Uterus (tissue), 2 donors: ENCODE measurements around the gene LRGUK.

ENCODE experiments used
- CTCF ChIP-seq, 4 experiments: fragments of 200-600 bp in 2 of 4; fragments of 450-650 bp in 2 of 4; sonication (generic) in 2 of 4; IDR thresholded peaks; one replicate each; pipeline ENCODE4 v1.5.1; 2016 to 2019; ENCODE audit warnings: antibody characterized with exemption in 4 of 4, mild to moderate bottlenecking in 2 of 4, moderate library complexity in 1 of 4
- POLR2A ChIP-seq, 2 donors: fragments of 450-650 bp; IDR thresholded peaks; one replicate each; pipeline ENCODE4 v1.6.1; 2016; ENCODE audit warnings: antibody characterized with exemption in 2 of 2, mild to moderate bottlenecking in 1 of 2, moderate library complexity in 1 of 2

- TF ChIP-seq POLR2A (IDR thresholded peaks at IDR 0.05), result no peak
- TF ChIP-seq CTCF (IDR thresholded peaks at IDR 0.05), result no peak
Observed at GRCh38 chr7:134289423-134289822, 162.3 kb downstream of the LRGUK start.
